GM12875 (cell line): Measurements from ENCODE around the gene CATSPERD.

ENCODE experiments used
- H3K4me3 ChIP-seq: one replicate; pipeline ENCODE4 v1.5.1; 2011; ENCODE audit warnings: low read depth, low read length, control low read depth
- TF ChIP-seq, protein P1 (sequence below): IDR thresholded peaks from 2 replicates; pipeline ENCODE4 v1.5.1; 2011; ENCODE audit warnings: low read depth, mild to moderate bottlenecking, control low read depth, inconsistent platforms, low read length, moderate library complexity, borderline replicate concordance; ENCODE audit not compliant: insufficient read depth

Gene CATSPERD, protein sequence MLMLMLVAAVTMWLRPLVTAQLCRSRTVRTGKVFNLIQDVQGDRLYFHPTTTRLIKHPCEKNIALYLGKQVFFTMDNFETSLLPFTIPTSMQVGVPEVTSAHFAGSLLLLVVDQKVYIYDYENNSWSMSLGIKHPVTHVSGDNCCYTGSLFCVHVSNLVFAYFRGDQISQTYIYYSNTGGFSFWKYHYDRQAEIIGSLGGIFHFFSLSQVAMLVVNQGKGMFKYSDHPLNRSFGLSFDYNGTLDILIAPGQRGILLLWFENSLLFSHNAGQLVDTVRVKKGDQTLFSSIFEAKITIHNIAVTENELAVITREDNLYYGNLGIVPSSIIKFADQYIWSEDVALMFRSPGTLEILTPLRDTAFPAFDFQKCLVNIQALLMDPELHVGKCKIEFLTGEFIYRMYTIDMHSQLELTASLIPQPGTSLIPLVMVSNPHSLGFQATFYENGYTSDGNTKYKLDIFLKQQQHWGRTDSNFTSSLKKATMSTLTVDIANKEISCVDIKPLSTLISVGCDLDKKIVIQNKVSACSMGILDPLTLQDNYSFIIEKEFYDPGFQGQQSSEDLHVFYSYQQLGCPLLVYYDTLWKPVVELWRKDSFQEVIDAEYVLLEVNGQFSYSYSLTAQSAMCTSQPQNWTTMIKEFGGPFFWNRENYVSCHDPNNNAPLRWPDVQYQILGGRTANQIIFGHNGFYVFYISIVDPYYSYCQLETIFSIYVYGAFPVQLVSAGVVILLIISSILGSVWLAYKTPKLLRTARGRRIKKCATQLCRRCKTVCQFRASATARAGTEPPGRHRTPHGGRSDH

DNA sequence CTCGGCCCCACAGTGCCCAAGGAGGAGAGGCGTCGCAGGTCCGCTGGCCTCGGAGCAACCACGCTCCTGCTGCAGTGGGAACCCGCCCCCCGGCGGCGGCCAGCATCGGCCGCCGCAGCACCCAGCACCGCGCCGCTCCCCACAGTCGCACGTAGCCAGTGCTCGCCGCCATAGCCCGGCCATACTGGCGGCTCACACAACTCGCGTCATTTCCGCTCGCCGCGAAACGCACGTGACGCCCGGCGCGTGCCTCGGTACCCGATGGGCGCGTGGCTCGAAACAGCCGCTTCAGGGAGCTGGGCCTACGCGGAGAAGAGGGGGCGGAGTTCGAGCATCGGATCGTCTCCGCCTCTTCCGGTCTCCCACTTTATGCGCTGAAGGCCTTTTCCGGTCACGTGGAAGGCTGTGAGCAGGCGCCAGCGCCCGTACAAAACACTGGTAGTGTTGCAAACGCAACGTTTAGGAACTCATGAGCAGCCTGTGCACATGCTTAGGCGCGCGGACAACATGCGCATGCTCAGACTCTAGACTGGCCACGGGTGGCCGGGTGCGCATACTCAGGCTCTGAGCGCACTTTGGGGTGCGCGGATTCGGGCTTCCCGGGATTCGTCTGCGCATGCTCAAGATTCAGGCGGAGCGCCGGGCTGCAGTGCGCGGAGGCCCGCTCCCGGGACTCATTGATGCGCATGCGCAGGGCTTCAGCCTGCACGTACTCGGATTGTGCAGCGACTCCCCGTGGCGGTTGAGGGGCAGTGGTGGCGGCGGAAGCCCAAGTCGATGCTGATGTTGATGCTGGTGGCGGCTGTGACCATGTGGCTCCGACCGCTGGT lies at the start of gene CATSPERD, which contains the start of gene LONP1:
CATSPERD (plus strand) TSS at position 677 of the 830 bp plus-strand sequence; CDS start at position 778, 101 bp downstream.
LONP1 (minus strand) TSS at position 186 of the 830 bp plus-strand sequence; CDS start at position 172, 14 bp downstream.
- TF ChIP-seq, protein P1, sequence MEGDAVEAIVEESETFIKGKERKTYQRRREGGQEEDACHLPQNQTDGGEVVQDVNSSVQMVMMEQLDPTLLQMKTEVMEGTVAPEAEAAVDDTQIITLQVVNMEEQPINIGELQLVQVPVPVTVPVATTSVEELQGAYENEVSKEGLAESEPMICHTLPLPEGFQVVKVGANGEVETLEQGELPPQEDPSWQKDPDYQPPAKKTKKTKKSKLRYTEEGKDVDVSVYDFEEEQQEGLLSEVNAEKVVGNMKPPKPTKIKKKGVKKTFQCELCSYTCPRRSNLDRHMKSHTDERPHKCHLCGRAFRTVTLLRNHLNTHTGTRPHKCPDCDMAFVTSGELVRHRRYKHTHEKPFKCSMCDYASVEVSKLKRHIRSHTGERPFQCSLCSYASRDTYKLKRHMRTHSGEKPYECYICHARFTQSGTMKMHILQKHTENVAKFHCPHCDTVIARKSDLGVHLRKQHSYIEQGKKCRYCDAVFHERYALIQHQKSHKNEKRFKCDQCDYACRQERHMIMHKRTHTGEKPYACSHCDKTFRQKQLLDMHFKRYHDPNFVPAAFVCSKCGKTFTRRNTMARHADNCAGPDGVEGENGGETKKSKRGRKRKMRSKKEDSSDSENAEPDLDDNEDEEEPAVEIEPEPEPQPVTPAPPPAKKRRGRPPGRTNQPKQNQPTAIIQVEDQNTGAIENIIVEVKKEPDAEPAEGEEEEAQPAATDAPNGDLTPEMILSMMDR, result peak; percentile 99
- H3K4me3 ChIP-seq, result peak within 1 kb of the TSS; percentile 97

DNA sequence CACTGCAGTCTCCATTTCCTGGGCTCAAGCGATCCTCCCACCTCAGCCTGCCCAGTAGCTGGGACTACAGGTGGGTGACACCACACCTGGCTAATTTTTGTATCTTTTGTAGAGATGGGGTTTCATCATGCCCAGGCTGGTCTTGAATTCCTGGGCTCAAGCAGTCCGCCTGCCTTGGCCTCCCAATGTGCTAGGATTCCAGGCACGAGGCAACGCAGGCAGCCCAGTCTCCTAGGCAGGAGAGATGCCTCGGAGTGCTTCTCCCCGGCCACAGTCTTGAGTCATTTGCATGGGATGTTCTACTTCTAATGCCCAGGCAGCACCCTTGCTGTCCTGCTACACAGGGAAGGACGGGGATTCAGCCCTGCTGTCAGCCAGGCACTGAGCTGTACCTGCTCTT lies 48.8 kb upstream of the CATSPERD start:
- TF ChIP-seq, protein P1, result no peak
- H3K4me3 ChIP-seq, result no peak overlapping the region

DNA sequence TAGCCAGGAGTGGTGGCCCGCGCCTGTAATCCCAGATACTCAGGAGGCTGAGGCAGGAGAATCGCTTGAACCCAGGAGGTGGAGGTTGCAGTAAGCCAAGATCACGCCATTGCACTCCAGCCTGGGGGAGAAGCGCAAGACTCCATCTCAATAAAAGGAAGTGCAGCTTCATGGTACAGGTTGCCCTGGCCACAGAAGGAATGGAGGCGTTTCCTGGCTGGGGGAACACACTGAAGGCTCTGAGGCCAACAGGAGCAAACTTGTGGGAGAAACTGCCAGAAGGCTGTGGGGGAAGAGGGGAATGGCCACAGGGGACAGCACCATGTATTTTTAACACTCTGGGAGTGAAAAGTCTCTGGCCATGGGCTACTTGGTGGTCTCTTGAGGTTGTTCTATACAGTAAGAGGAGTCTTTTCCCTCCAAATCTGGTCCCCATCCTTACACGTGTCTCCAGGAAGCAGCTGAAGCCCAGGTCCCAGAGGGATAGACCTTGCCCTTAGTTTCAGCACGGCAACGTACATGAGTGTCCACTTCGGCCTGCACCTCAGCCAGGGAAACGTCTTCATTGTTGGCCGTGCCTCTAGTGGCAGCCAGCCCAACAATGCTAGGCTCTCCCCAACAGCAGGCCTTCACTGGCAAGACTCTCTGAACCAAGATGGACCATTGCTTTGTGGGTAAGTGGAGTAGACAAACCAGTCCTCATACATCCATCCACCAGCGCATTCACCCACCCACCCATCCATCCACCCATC lies 47.6 kb upstream of the CATSPERD start:
- TF ChIP-seq, protein P1, result no peak
- no peak overlapping the region for H3K4me3 ChIP-seq

DNA sequence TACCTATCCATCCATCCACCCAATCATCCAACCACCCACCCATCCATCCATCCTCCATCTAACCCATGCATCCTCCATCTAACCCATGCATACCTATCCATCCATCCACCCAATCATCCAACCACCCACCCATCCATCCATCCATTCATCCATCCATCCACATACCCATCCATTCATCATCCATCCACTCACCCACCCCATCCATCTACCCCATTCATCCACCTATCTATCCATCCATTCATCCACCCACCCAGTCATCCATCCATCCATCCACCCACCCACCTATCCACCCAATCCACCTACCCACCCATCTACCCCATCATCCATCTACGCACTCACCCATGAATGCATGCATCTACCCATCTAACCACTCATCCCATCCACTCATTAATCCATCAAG lies 46.7 kb upstream of the CATSPERD start:
- TF ChIP-seq, protein P1, result no peak
- H3K4me3 ChIP-seq, result no peak overlapping the region

DNA sequence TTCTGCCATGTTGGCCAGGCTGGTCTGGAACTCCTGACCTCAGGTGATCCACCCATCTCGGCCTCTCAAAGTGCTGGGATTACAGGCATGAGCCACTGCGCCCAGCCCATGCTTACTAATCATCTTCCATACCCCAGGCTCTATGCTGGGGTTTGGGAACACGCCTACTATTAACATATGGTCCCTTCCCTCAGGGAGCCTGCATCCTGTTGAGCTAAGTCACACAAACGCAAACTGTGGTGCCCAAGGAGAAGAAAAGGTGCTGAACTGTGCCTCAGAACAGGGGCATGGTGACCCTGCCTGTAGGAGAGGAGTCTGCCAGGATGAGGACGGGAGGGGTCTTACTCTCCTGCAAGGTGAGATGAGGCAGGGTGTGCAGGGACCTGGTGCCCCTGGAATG lies 45.7 kb upstream of the CATSPERD start:
- H3K4me3 ChIP-seq, result no peak overlapping the region
- TF ChIP-seq, protein P1, result no peak

DNA sequence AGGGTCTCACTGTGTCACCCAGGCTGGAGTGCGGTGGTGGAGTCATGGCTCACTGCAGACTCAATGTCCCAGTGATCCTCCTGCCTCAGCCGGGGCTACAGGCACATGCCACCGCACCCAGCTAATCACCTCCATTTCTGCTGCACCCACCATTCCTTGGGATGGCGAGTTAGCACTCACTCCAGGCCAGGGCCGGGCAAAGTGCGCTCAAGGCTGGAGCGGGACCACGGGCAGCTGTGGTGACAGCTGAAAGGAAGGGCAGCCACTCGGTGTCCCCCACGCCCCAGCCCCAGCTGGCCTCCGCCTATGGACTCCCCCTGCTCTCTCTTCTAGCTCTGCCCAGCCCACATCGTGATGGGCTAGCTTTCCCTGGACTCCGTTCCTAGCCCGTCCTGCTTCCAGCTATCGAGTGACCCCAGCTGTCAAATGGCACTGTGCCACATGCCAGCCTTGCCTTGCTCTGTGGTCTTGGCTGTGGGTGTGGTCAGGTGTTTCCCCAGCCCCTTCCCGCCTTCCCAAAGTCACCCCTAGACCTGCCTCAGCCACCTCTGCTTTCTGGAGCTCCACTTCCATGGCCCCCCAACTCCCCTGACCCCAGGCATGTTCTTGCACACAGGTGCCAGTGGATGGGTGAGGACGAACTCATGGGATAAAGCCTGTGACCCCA lies 44.2 kb upstream of the CATSPERD start:
- no peak overlapping the region for H3K4me3 ChIP-seq
- TF ChIP-seq, protein P1, result no peak
